CD4-positive, alpha-beta memory T cell (primary cell): ENCODE measurements around the gene FPR2. TPM values are rescaled to one million over a fixed set of nuclear protein-coding genes. Genes with fewer than 3 reads are reported as not detected.

Source experiments
- CTCF ChIA-PET: fragments of 350-600 bp; sonication (Branson Sonifier 250); formaldehyde crosslinking; loops from one replicate; lab custom pipeline; 2021; ENCODE audit warnings: inconsistent platforms; ENCODE audit not compliant: partially characterized antibody; lab: Charles Lee
- POLR2A ChIA-PET: fragments of 350-600 bp; sonication (Branson Sonifier 250); formaldehyde crosslinking; loops from one replicate; lab custom pipeline; 2021; ENCODE audit not compliant: partially characterized antibody; lab: Charles Lee
- DNase-seq, 5 donors: peaks; one replicate each; pipeline versions ENCODE4 v3.0.0 to v3.0.0-alpha.2; 2020 to 2022; ENCODE audit warnings: mixed read lengths in 1 of 5
- H3K27ac ChIP-seq: one replicate; pipeline ENCODE4 v1.7.0; 2013; ENCODE audit warnings: low read depth, low read length
- H3K27me3 ChIP-seq: 2 replicates; pipeline ENCODE4 v1.7.0; 2013; ENCODE audit warnings: mild to moderate bottlenecking, low read length, moderate library complexity; ENCODE audit not compliant: insufficient read depth
- H3K36me3 ChIP-seq: 2 replicates; pipeline ENCODE4 v1.7.0; 2013; ENCODE audit warnings: mild to moderate bottlenecking, low read length, moderate library complexity; ENCODE audit not compliant: insufficient read depth
- H3K4me1 ChIP-seq: 2 replicates; pipeline ENCODE4 v1.7.0; 2013; ENCODE audit warnings: mild to moderate bottlenecking, low read length, moderate library complexity; ENCODE audit not compliant: insufficient read depth
- H3K4me3 ChIP-seq, 2 donors: one replicate each; pipeline ENCODE4 v1.7.0; 2013; ENCODE audit warnings: low read length in 2 of 2, mild to moderate bottlenecking in 1 of 2
- H3K9me3 ChIP-seq, 2 donors: one replicate each; pipeline ENCODE4 v1.7.0; 2013; ENCODE audit warnings: low read length in 2 of 2, control low read depth in 1 of 2; ENCODE audit not compliant: control insufficient read depth in 1 of 2
- H3K27ac Mint-ChIP-seq, 7 donors: one replicate each; pipeline ENCODE4 v1.8.0; 2020 to 2021; ENCODE audit warnings: mixed read lengths in 7 of 7, mild to moderate bottlenecking in 6 of 7, inconsistent platforms in 3 of 7, moderate library complexity in 3 of 7
- H3K27me3 Mint-ChIP-seq, 2 donors: one replicate each; pipeline ENCODE4 v1.8.0; 2020 to 2021; ENCODE audit warnings: mixed read lengths in 2 of 2
- H3K36me3 Mint-ChIP-seq, 2 donors: one replicate each; pipeline ENCODE4 v1.8.0; 2020 to 2021; ENCODE audit warnings: mixed read lengths in 2 of 2, inconsistent platforms in 1 of 2, mild to moderate bottlenecking in 1 of 2
- H3K4me1 Mint-ChIP-seq, 4 donors: one replicate each; pipeline ENCODE4 v1.8.0; 2020 to 2021; ENCODE audit warnings: mixed read lengths in 4 of 4, mild to moderate bottlenecking in 1 of 4
- H3K4me3 Mint-ChIP-seq, 8 donors: one replicate each; pipeline ENCODE4 v1.8.0; 2020 to 2021; ENCODE audit warnings: mixed read lengths in 8 of 8, mild to moderate bottlenecking in 7 of 8, moderate library complexity in 6 of 8, inconsistent platforms in 3 of 8
- H3K9me3 Mint-ChIP-seq, 8 donors: one replicate each; pipeline ENCODE4 v1.8.0; 2020 to 2021; ENCODE audit warnings: mixed read lengths in 8 of 8, mild to moderate bottlenecking in 5 of 8, inconsistent platforms in 3 of 8, moderate library complexity in 1 of 8
- intact Hi-C: fragments of 100-400 bp; cut with micrococcal nuclease; formaldehyde crosslinking; loops from one replicate; pipeline ENCODE4 v1.15.1; 2023
- polyA plus RNA-seq, 2 donors: library from polyadenylated mRNA; unstranded; fragments of 300-500 nt; fragmentation: Illumina TruSeq; gene quantifications; one replicate each; pipeline ENCODE4 v1.2.3, GENCODE V29; 2021
- total RNA-seq, 2 experiments: library from RNA; stranded (reverse); gene quantifications; one replicate each; pipeline ENCODE4 v1.2.3, GENCODE V29; 2021

Gene FPR2
- total and polyA plus RNA-seq, 4 experiments from 2014 or later: not detected

DNA sequence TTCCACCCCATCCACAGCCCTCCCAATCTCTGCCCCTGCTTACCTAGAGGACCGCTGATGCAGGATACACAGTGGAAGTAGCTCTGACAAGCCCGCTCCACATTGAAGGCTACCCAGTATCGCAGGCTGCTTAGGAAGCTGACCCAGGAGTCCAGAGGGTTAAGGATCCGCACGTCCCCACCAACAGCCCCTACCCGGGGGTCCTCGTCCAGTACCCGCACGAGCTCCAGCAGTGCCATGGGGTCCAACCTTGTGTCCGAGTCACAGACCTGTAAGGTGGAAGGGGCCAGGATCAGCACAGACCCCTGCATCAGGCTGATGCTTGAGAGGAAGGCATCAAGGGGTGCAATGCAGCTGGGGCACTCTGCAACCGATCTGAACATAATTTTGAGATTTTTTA is 44.1 kb upstream of the FPR2 start:
- ChIA-PET POLR2A (no interaction called here), CTCF (no interaction called here)
- Mint-ChIP-seq H3K4me1 (peaks cover 0 to 11% (median 6%) of the 10 kb centered on the region in 4 donors), H3K4me3 (peak overlapping the region in 1 of 8 donors; percentile 28), H3K9me3 (peaks cover 0 to 9% (median 0%) of the 10 kb centered on the region in 8 donors), H3K36me3 (no peaks in the 10 kb centered on the region), H3K27ac (no peak overlapping the region), H3K27me3 (peaks cover 15 to 23% of the 10 kb centered on the region in 2 donors)
- Histone ChIP-seq H3K36me3 (no peaks in the 10 kb centered on the region), H3K27me3 (no peaks in the 10 kb centered on the region), H3K27ac (no peak overlapping the region), H3K4me3 (no peak overlapping the region), H3K9me3 (no peaks in the 10 kb centered on the region), H3K4me1 (no peaks in the 10 kb centered on the region)
- no peak for DNase-seq
- intact Hi-C loops: no loop called here

DNA sequence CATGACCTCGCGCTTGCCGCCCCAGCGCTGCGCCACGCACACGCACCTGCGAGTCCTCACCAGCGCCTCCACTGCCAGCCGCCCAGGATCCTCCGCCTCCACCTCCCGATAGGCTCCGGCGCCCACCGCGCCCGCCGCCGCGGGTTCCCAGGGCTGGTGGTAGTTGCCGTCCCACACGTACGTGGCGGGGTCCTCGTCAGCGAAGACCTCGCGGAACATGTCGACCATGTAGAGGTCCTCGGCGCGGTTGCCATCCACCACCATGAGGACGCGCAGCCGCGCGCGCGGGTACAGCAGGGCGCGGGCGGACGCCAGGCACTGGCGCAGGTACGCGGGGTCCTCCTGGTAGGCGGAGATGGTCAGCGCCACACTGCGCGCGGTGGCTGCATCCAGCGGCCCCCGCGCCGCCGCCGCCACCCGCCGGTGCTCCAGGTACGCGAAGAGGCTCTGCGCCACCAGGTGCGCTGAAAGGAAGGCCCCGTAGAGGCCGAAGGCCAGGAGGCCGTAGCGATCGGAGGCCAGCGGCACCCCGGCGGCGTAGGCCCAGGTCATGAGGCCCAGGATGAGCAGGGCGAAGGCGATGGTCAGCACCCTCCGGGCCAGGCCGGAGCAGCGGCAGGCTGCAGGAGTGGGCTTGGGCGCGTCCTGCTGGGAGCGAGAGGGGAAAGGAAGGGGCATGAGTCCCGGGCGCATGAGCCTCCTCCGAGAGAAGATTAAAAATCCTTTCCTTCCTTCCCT is 41.6 kb upstream of the FPR2 start:
- peak overlapping the region in 2 of 8 donors; percentile 10 to 28 for H3K4me3 Mint-ChIP-seq
- intact Hi-C loops: no loop called here
- H3K27ac Mint-ChIP-seq: no peak overlapping the region
- H3K4me1 Mint-ChIP-seq: peaks cover 0 to 11% (median 6%) of the 10 kb centered on the region in 4 donors
- ChIA-PET CTCF (no interaction called here), POLR2A (interaction anchor here (1.3 kb wide), 1 partner anchor 12 kb away, joined by 4 read pairs; no protein-coding TSS in a partner anchor)
- Histone ChIP-seq H3K4me1 (no peaks in the 10 kb centered on the region), H3K27ac (no peak overlapping the region), H3K9me3 (no peaks in the 10 kb centered on the region), H3K4me3 (no peak overlapping the region), H3K27me3 (no peaks in the 10 kb centered on the region), H3K36me3 (no peaks in the 10 kb centered on the region)
- no peaks in the 10 kb centered on the region for H3K36me3 Mint-ChIP-seq
- H3K27me3 Mint-ChIP-seq: peaks cover 20 to 34% of the 10 kb centered on the region in 2 donors
- no peak for DNase-seq
- H3K9me3 Mint-ChIP-seq: peaks cover 0 to 9% (median 0%) of the 10 kb centered on the region in 8 donors

DNA sequence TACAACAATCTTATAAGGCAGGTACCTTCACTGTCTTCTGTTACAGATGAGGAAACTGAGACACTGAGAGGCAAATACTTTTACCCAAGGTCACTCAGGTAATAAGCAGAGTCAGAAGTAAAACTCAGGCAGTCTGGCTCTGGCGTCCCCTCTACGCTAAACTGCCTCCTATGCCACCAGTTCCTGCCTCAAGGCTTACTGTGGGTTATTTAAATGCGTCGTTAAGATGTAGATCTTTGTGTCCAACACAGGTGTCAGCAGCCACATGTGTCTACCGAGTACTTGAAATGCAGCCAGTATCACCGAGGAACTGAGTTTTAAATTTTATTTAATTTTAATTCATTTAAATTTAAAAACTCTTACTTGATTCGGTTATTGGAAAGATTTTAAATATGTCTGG is 39.1 kb upstream of the FPR2 start:
- no peak overlapping the region for H3K27ac ChIP-seq
- H3K36me3 Mint-ChIP-seq: no peaks in the 10 kb centered on the region
- peaks cover 0 to 6% (median 0%) of the 10 kb centered on the region in 8 donors for H3K9me3 Mint-ChIP-seq
- H3K4me1 Mint-ChIP-seq: peaks cover 0 to 6% (median 5%) of the 10 kb centered on the region in 4 donors
- H3K27ac Mint-ChIP-seq: no peak overlapping the region
- POLR2A ChIA-PET: no interaction called here
- H3K4me1 ChIP-seq: no peaks in the 10 kb centered on the region
- H3K27me3 ChIP-seq: peaks cover under 1% of the 10 kb centered on the region
- H3K4me3 Mint-ChIP-seq: no peak overlapping the region
- no peak for DNase-seq
- intact Hi-C loops: no loop called here
- H3K36me3 ChIP-seq: no peaks in the 10 kb centered on the region
- H3K27me3 Mint-ChIP-seq: peaks cover 26 to 42% of the 10 kb centered on the region in 2 donors
- no peaks in the 10 kb centered on the region for H3K9me3 ChIP-seq
- CTCF ChIA-PET: no interaction called here
- no peak overlapping the region for H3K4me3 ChIP-seq

DNA sequence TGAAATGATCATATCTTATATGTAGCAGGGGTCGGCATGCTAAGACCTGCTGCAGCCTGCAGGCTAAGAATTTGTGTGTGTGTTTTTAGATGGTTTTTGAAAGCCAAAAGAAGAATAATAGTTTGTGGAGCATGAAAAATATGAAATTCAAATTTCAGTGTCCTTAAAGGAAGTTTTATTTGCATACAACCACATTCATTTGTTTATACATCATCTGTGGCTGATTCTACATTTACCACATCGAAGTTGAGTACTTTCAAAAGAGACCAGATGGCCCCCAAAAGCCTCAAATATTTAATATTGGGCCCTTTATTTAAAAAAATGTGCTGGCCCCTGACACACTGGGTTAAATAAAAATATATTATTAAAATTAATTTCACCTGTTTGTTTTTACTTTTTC is 38.5 kb upstream of the FPR2 start:
- Mint-ChIP-seq H3K27me3 (peaks cover 26 to 46% of the 10 kb centered on the region in 2 donors), H3K36me3 (no peaks in the 10 kb centered on the region), H3K27ac (no peak overlapping the region), H3K4me3 (no peak overlapping the region), H3K4me1 (peaks cover 0 to 6% (median 5%) of the 10 kb centered on the region in 4 donors), H3K9me3 (peaks cover 0 to 6% (median under 1%) of the 10 kb centered on the region in 8 donors)
- intact Hi-C loops: no loop called here
- Histone ChIP-seq H3K9me3 (no peaks in the 10 kb centered on the region), H3K4me3 (no peak overlapping the region), H3K36me3 (no peaks in the 10 kb centered on the region), H3K27ac (no peak overlapping the region), H3K27me3 (peaks cover 6% of the 10 kb centered on the region), H3K4me1 (no peaks in the 10 kb centered on the region)
- CTCF ChIA-PET: no interaction called here
- POLR2A ChIA-PET: no interaction called here
- DNase-seq: no peak

DNA sequence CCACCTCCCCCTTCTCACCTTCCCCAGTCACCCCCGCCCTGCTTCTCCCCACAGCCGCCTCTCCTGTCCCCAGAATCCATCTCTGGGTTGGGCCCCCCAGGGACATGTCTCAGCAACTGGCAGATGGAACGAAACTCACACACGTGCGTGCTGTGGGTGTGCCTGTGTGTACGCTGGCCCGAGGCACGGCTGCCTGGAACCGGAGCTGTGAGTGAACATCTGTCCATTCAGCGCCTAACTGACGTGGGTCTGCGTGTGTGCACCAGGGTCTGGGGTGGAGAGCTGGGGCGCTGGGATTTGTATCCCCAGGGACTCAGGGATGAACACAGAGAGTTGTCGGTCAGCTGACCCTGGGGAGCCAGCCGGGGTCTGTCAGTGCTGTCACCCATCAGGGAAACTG is 36.4 kb upstream of the FPR2 start:
- no peak overlapping the region for H3K27ac ChIP-seq
- Mint-ChIP-seq H3K36me3 (no peaks in the 10 kb centered on the region), H3K9me3 (peaks cover 0 to 10% (median 3%) of the 10 kb centered on the region in 8 donors), H3K27me3 (peaks cover 24 to 45% of the 10 kb centered on the region in 2 donors), H3K27ac (no peak overlapping the region), H3K4me3 (no peak overlapping the region), H3K4me1 (peaks cover 0 to 3% (median under 1%) of the 10 kb centered on the region in 4 donors)
- DNase-seq: no peak
- no peaks in the 10 kb centered on the region for H3K9me3 ChIP-seq
- intact Hi-C loops: no loop called here
- ChIA-PET POLR2A (no interaction called here), CTCF (no interaction called here)
- no peaks in the 10 kb centered on the region for H3K36me3 ChIP-seq
- H3K4me1 ChIP-seq: no peaks in the 10 kb centered on the region
- H3K27me3 ChIP-seq: peaks cover 6% of the 10 kb centered on the region
- no peak overlapping the region for H3K4me3 ChIP-seq

DNA sequence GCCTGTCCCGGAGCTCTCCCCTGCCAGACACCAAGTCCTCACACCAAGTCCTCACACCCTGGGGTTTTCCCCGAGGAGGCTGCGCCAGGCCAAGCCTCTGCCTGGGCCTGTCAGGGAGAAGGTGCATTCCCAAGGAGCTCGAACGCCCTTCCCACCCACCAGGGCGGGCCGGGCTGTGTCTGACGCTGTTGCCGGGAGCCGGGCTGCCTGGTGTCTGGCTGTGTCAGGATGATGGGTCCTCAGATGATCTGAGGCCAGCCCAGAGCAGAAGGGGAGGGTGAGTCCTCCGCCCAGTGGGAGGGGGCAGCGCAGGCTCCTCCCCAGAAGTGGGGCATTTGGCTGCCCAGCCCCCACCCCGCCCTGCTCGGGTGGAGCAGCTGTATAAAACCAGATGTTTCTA is 34.9 kb upstream of the FPR2 start:
- H3K27ac Mint-ChIP-seq: peak overlapping the region in 1 of 7 donors; percentile 82
- H3K4me1 Mint-ChIP-seq: peaks cover 0 to 2% (median under 1%) of the 10 kb centered on the region in 4 donors
- no peaks in the 10 kb centered on the region for H3K36me3 Mint-ChIP-seq
- no peak overlapping the region for H3K27ac ChIP-seq
- H3K36me3 ChIP-seq: no peaks in the 10 kb centered on the region
- H3K9me3 Mint-ChIP-seq: peaks cover 0 to 22% (median 7%) of the 10 kb centered on the region in 8 donors
- no peaks in the 10 kb centered on the region for H3K4me1 ChIP-seq
- peaks cover 22 to 34% of the 10 kb centered on the region in 2 donors for H3K27me3 Mint-ChIP-seq
- CTCF ChIA-PET: no interaction called here
- no peaks in the 10 kb centered on the region for H3K9me3 ChIP-seq
- H3K4me3 Mint-ChIP-seq: no peak overlapping the region
- POLR2A ChIA-PET: no interaction called here
- H3K27me3 ChIP-seq: peaks cover 6% of the 10 kb centered on the region
- H3K4me3 ChIP-seq: no peak overlapping the region
- no peak for DNase-seq
- intact Hi-C loops: no loop called here

DNA sequence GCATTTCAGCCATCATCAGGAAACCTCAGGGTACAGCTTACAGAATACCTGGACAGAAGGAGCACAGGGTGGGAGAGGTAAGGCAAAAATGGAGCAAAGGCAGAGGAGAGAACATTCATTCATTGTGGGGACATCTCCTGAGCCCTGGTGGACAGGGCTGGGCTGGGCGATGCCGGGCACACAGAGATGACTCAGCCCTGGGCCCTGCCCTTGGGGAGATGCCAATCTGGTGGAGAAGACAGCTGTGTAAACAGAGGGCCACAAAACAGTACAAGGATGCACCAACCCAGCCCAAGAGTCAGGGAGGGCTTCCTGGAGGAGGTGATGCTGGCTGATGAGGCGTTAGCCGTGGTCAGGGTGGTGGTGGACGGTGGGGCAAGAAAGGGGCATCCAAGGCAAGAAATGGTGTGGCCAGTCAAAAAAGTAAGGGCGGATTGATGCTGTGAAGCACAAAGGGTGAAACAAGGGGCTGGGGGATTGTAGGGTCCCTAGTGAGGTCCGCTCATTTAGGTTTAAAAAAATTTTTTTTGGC is 33.6 kb upstream of the FPR2 start:
- Histone ChIP-seq H3K27ac (no peak overlapping the region), H3K4me3 (no peak overlapping the region), H3K27me3 (peaks cover 6% of the 10 kb centered on the region), H3K36me3 (no peaks in the 10 kb centered on the region), H3K9me3 (no peaks in the 10 kb centered on the region), H3K4me1 (no peaks in the 10 kb centered on the region)
- Mint-ChIP-seq H3K9me3 (peaks cover 0 to 30% (median 16%) of the 10 kb centered on the region in 8 donors), H3K4me1 (peaks cover 0 to 2% (median under 1%) of the 10 kb centered on the region in 4 donors), H3K27ac (no peak overlapping the region), H3K4me3 (no peak overlapping the region), H3K36me3 (no peaks in the 10 kb centered on the region), H3K27me3 (peaks cover 23 to 32% of the 10 kb centered on the region in 2 donors)
- DNase-seq: no peak
- POLR2A ChIA-PET: no interaction called here
- intact Hi-C loops: no loop called here
- CTCF ChIA-PET: no interaction called here
